HCT116 (cell line): ENCODE data around the gene ELFN2.

ENCODE experiments used
- ELF1 ChIP-seq: IDR thresholded peaks from 2 replicates; pipeline ENCODE4 v1.6.1; 2012; ENCODE audit warnings: low read depth, borderline replicate concordance
- EZH2 ChIP-seq: fragments of 200-600 bp; sonication (generic); IDR thresholded peaks from 2 replicates; pipeline ENCODE4 v1.6.1; 2017; ENCODE audit warnings: antibody characterized with exemption, mixed run types
- EZH2phosphoT487 ChIP-seq: fragments of 200-600 bp; IDR thresholded peaks from 2 replicates; pipeline ENCODE4 v1.6.1; 2018; ENCODE audit warnings: antibody characterized with exemption, borderline replicate concordance
- JUND ChIP-seq: IDR thresholded peaks from 2 replicates; pipeline ENCODE4 v1.6.1; 2012
- POLR2A ChIP-seq: IDR thresholded peaks from 2 replicates; pipeline ENCODE4 v1.7.0; 2011; ENCODE audit warnings: borderline replicate concordance; ENCODE audit not compliant: insufficient read depth, insufficient read length; ENCODE audit errors: extremely low read depth
- SRF ChIP-seq: IDR thresholded peaks from 2 replicates; pipeline ENCODE4 v1.6.1; 2012; ENCODE audit warnings: low read depth
- ZBTB33 ChIP-seq: IDR thresholded peaks from 2 replicates; pipeline ENCODE4 v1.6.1; 2011; ENCODE audit warnings: mild to moderate bottlenecking, low read length, moderate library complexity; ENCODE audit not compliant: insufficient replicate concordance; ENCODE audit errors: extremely low read depth
- ZNF274 ChIP-seq: fragments of 200-500 bp; sonication (Bioruptor generic); IDR thresholded peaks from 2 replicates; pipeline ENCODE4 v1.6.1; 2014; ENCODE audit warnings: mild to moderate bottlenecking, low read depth, low read length, inconsistent platforms
- TF ChIP-seq, protein P1 (sequence below), 3 experiments: fragments of 200-600 bp in 1 of 3; sonication (generic) in 1 of 3; IDR thresholded peaks in 2 of 3; conservative IDR thresholded peaks in 1 of 3; 2 replicates each; pipeline ENCODE4 v1.5.1; 2012 to 2017; ENCODE audit warnings: low read depth in 2 of 3, low read length in 2 of 3, antibody characterized with exemption in 1 of 3, borderline replicate concordance in 1 of 3, control low read depth in 1 of 3, mild to moderate bottlenecking in 1 of 3, mixed read lengths in 1 of 3, mixed run types in 1 of 3, moderate library complexity in 1 of 3; ENCODE audit not compliant: insufficient read depth in 1 of 3
- TF ChIP-seq, protein P2 (sequence below): IDR thresholded peaks from 2 replicates; pipeline ENCODE4 v1.6.1; 2012

GRCh38 chr22:37462436-37462835 is 35.2 kb upstream of the ELFN2 start:
- TF ChIP-seq EZH2phosphoT487 (no peak), EZH2 (no peak), ZBTB33 (no peak), POLR2A (no peak), ELF1 (no peak), SRF (no peak), ZNF274 (no peak), JUND (no peak)
- TF ChIP-seq, protein P1, sequence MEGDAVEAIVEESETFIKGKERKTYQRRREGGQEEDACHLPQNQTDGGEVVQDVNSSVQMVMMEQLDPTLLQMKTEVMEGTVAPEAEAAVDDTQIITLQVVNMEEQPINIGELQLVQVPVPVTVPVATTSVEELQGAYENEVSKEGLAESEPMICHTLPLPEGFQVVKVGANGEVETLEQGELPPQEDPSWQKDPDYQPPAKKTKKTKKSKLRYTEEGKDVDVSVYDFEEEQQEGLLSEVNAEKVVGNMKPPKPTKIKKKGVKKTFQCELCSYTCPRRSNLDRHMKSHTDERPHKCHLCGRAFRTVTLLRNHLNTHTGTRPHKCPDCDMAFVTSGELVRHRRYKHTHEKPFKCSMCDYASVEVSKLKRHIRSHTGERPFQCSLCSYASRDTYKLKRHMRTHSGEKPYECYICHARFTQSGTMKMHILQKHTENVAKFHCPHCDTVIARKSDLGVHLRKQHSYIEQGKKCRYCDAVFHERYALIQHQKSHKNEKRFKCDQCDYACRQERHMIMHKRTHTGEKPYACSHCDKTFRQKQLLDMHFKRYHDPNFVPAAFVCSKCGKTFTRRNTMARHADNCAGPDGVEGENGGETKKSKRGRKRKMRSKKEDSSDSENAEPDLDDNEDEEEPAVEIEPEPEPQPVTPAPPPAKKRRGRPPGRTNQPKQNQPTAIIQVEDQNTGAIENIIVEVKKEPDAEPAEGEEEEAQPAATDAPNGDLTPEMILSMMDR (IDR thresholded peaks at IDR 0.05 in 2 of 3, conservative IDR thresholded peaks at IDR 0.05 in 1 of 3; ENCODE audit: borderline replicate concordance in 1 of 3, insufficient read depth in 1 of 3, low read depth in 2 of 3, low read length in 2 of 3): no peak
- TF ChIP-seq, protein P2, sequence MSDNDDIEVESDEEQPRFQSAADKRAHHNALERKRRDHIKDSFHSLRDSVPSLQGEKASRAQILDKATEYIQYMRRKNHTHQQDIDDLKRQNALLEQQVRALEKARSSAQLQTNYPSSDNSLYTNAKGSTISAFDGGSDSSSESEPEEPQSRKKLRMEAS: no peak
